ENCODE measurements around the gene KLHL14.
"Not testable (repeated sequence)": the region's sequence is repeated elsewhere in the genome, so short reads cannot be mapped to it uniquely, and the experiment has no call there.

The KLHL14 gene

GRCh38 chr18:32772581-32773381 lies at the start of gene KLHL14:
KLHL14 (minus strand) TSS chr18:32773023; CDS start chr18:32770591, 2,432 bp downstream.
- no peak for DNase-seq

DNA sequence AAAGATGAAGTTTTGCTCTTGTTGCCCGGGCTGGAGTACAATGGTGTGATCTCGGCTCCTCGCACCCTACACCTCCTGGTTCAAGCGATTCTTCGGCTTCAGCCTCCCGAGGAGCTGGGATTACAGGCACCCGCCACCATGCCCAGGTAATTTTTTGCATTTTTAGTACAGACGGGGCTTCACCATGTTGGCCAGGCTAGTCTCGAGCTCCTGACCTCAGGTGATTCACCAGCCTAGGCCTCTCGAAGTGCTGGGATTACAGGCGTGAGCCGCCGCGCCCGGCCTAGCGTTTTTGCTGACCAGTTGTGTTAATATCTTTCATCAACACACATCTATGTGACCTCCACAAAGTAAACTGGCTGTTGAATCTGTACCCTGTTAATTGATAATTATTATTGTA lies 49.4 kb upstream of the KLHL14 start:
- DNase-seq: no peak

- no peak for DNase-seq
Measured at GRCh38 chr18:32815881-32816280, 43.1 kb upstream of the KLHL14 start.

DNA sequence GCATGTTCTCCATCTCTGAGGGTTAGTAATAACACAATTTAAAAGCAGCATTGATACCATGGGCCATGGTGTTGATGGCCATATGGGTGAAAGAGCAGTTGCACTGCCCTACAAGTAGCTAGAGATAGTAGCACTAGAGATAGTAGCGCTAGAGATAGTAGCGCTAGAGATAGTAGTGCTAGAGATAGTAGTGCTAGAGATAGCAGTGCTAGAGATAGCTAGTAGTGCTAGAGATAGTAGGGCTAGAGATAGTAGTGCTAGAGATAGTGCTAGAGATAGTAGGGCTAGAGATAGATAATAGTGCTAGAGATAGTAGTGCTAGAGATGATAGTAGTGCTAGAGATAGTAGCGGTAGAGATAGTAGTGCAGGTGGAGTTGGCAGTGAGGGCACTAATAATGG lies 39.5 kb upstream of the KLHL14 start:
- DNase-seq: no peak

- DNase-seq: no peak
Measured at GRCh38 chr18:32810314-32810713, 37.5 kb upstream of the KLHL14 start.

DNA sequence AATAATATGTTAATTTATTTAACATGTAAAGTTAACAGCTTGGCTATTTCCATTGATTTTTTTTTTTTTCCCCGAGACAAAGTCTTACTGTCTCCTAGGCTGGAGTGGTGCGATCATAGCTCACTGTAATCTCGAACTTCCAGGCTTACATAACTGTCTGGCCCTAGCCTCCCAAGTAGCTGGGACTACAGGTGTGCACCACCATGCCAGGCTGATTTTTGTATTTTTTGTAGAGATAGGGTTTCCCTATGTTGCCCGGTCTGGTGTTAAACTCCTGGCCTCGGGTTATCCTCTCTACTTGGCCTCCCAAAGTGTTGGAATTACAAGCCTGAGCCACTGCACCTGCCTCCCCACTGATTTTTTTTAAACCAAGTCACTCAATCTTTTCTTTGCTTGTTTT lies 32.5 kb upstream of the KLHL14 start:
- DNase-seq: no peak

DNA sequence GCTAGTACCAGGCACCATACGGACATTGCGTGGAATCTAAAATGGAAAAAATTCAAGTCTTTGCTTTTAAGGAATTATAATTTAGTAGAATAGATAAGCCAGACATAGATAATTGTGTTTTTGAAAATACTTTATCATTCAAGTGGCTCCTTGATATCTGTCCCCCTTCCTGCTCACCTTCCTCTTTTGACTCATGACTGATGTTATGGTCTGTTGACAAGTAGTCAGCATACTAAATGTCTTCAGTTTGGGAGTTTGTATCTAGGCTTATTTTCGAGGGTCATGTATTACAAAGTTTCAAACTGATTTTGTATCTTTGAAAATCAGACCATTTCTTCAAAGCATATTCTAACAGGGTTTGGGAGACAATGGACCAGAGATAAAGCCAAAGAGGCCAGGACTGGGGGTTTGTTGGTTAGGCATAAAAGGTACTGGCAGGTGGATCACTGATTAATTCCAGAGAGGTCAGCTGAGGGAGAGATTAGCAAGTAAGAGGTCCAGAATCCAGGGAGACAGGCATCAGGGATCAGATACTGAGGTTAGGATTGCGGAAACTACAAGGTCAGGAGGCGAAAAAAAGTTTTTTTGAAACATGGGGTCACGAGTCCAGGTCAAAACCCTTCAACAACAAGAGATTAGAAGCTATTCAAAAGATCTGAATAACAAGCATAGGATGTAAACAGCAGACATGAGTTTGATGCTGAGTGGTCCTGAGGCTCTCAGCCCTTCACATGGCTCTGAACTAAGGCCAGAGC lies 31.5 kb upstream of the KLHL14 start:
- no peak for DNase-seq

DNA sequence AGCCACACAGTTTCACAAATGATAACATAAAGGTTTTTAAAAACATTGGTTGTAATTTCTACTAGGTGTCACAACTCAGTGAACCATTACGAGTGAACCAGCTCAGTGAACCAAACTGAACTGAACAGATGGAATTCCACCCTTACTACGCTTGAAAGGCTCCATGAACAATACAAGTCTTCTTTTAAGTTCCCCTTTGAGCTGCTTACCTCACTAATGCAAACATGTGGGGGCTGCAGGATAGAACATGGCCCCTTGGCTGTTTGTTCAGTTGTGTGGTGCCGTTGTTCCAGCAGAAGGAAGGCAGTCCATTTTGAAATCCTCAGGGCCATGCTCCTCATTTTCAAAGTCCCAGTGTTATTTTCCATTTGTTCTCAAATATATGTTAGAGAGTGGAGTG lies 30.7 kb upstream of the KLHL14 start:
- no peak for DNase-seq

GRCh38 chr18:32802591-32803451 lies 30.0 kb upstream of the KLHL14 start:
- DNase-seq: no peak

GRCh38 chr18:32801228-32801627 lies 28.4 kb upstream of the KLHL14 start:
- DNase-seq: no peak

GRCh38 chr18:32798209-32798960 lies 25.6 kb upstream of the KLHL14 start:
- DNase-seq: no peak

DNA sequence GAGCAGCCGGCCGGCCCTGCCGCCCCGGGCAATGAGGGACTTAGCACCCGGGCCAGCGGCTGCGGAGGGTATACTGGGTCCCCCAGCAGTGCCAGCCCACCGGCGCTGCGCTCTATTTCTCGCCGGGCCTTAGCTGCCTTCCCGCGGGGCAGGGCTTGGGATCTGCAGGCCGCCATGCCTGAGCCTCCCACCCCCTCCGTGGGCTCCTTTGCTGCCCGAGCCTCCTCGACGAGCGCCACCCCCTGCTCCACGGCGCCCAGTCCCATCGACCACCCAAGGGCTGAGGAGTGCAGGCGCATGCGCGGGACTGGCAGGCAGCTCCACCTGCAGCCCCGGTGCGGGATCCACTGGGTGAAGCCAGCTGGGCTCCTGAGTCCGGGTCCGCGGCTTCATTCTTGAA lies 21.8 kb upstream of the KLHL14 start:
- DNase-seq: not testable (repeated sequence)

DNA sequence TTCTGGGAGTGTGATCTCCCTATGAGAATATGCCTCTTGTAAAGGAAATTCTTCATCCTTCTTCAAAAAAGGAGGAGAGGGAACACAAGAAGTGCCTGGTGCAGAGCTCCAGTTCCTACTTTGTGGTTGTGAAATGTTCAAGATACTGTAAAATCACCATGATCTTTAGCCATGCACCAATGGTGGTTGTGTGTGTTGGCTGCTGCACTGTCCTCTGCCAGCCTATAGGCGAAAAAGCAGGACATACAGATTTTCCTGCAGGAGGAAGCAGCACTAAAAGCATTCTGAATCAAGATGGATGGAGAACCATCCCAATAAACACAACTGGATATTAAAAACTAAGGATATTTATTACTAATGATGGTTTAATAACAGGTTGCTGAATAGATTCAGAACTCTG lies 6.2 kb upstream of the KLHL14 start:
- no peak for DNase-seq

DNA sequence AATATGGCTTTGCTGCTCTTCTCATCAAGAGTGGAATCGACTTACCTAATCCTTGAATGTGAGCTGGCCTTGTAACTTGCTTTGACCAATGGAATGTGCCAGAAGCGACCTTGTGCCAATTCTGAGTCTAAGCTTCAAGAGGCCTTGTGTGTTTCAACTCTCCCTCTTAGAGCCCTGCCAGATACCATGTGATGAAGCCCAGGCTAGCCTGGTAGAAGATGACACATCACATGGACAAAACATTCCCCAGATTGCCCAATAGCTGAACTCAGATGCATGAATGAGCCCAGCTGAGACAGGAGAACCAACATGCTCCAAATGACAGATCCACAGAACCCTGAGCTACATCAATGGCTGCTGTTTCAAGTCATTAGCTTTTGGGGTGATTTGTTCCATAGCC lies 4.2 kb upstream of the KLHL14 start:
- DNase-seq: no peak

- no peak for DNase-seq
Measured at GRCh38 chr18:32776561-32776960, 3.7 kb upstream of the KLHL14 start.

- no peak for DNase-seq
Measured at GRCh38 chr18:32775628-32776027, 2.8 kb upstream of the KLHL14 start.

DNA sequence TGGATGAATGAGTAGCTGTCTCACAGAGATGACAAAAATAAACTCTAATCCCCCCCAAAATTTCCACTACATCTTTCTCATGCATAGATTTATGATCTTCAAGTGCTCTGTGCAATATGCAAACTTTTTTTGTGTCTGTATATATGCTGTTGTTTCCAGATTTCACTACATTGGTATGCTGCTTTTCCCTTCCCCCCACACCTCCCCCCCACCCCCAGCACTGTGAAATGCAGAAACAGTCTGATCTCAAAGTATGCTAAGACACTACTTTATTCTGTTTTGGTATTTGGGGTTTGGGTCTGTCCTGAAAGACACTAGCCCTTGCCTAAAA lies 524 bp upstream of the KLHL14 start:
- DNase-seq: no peak

DNA sequence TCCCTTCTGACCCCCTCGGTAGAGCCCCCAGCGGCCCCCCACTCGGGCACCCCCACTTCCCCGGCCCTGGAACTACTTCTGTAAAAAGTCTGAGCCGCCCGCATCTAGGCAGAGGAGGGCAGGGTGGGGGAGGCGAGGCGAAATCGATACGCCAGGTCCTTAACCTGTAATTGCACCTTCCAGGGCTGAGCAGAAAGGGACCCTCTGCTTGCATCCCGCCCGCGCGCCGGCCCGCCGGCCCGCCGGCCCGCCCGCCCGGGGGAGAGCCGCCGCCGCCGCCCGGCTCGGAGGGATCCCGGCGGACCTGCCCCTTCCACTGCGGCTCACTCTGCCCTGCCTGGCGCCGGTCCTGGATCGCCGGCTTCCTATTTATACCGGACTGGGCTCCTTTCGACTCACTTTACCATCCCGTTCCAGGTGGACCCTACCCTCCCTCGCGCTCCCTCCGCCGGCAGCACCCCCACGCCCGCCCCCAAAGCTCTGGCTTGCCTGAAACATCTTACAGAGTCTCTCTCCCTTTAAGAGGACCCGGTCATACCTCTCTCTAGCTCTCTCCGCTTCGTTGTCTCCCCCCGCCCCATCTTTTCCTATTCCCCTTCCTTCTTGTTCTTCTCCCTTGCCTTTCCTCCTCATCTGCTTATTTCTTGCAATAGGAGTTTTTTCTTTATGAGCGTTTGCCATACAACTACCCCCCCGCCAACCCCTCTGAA lies 797 bp downstream of the KLHL14 start:
- no peak for DNase-seq

- DNase-seq: no peak
Measured at GRCh38 chr18:32771169-32771751, 1.6 kb downstream of the KLHL14 start.

DNA sequence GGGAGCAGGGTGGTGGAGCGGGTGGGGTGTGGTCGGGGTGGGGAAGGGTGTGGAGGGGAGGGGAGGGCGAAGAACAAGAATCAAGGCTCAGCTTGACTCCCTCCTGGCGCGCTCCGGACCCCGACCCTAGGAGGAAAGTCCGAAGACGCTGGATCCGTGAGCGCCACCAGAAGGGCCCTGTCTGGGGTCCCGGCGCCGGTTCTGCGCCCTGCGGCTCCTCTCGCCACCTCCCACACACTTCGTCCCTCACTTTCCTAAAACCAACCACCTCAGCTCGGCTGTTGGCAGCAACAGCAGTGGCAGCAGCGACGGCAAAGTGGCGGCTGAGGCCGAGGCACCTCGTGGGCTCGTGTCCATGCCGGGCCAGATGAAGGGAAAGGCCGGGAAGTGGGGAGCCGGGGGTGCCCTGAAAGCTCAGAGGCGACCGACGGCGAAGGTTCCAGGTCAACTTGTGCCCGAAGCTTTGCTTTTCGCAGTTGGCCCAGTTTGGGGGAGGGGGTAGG lies 2.1 kb downstream of the KLHL14 start:
- DNase-seq: no peak

GRCh38 chr18:32770054-32770665 lies 2.7 kb downstream of the KLHL14 start:
- DNase-seq: no peak

Data from activated CD8-positive, alpha-beta memory T cell treated with anti-CD3 and anti-CD28 coated beads, Interleukin-2, amount 50 U/mL, for 48 hours (primary cell).